HG02623 (cell line): Measurements from ENCODE around the gene SHISA2.

Experiments
- ATAC-seq: cut with Tn5 transposase; IDR thresholded peaks from one replicate; pipeline ENCODE4 v1.9.1; 2021; ENCODE audit warnings: moderate library complexity; ENCODE audit not compliant: unreplicated experiment

Gene SHISA2

DNA sequence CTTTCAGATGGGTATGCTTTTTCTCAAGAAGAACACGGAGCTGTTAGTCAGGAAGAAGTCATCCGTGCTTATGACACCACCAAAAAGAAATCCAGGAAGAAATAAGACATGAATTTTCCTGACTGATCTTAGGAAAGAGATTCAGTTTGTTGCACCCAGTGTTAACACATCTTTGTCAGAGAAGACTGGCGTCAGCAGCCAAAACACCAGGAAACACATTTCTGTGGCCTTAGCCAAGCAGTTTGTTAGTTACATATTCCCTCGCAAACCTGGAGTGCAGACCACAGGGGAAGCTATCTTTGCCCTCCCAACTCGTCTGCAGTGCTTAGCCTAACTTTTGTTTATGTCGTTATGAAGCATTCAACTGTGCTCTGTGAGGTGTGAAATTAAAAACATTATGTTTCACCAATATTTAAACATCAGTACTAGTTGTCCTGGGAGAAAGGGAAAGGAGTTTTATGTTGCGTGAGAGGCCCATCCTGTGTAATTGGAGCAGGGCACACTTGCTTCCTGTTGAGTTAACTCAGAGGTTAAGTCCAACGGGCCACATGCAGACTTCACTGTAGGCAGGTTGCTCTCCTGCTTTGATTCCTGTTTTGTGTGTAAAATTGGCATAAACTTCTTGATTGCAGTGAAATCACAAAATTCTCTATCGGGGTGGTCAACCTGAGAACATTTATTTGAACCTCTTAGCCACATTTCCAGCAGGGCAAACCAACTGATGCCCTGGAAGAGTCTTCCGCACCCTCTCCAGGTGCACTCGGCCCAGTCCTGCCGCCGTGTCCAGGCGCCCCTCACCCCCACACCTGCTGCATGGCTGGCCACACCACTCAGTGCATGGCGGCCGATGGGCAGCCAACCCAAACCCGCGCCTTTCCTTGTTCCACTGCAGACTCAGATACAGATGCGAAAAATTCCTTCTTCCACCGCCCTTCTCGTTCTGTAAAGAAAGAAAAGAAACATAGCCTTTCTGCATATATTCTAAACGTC is 31.6 kb downstream of the SHISA2 start:
- ATAC-seq, result no peak

DNA sequence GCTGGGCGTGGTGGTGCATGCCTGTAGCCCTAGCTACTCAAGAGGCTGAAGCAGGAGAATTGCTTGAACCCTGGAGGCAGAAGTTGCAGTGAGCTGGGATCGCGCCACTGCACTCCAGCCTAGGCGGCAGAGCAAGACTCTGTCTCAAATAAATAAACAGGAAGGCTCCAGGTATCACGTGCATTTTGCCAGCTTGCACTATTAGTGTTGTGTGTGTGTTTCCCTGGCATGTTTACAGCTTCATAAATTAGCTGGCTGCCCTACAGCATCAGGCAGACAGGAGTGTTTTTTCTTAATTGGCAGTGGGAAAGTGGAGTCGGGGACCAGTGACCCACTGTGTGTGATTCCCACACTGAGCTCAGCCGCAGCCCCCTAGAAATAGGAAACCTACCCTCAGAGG is 32.6 kb downstream of the SHISA2 start:
- no peak for ATAC-seq

- no peak for ATAC-seq
These were observed 33.7 kb downstream of the SHISA2 start for GRCh38 chr13:26017932-26018665.

- ATAC-seq, result no peak
These were observed 34.5 kb downstream of the SHISA2 start for GRCh38 chr13:26017196-26017921.

DNA sequence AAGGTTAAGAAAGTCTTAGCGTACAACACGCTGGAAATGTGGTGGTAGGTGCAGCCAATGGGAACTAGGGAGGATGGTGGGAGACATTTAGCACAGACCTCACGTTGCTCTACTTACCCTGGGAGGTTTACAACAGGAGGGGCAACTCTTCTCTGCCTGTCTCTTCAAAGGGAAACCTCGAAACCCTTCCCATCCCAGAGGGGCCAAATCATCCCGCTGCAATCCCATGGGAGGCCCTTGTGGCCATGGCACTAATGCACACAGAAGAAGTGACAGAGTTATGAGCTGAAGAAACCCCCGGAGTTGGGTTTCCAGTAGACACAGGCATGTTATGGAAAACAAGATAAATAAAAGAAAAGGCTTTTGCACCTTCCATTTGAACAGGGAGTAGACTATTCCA is 35.6 kb downstream of the SHISA2 start:
- ATAC-seq, result no peak

GRCh38 chr13:26015271-26016125 is 36.3 kb downstream of the SHISA2 start:
- no peak for ATAC-seq

DNA sequence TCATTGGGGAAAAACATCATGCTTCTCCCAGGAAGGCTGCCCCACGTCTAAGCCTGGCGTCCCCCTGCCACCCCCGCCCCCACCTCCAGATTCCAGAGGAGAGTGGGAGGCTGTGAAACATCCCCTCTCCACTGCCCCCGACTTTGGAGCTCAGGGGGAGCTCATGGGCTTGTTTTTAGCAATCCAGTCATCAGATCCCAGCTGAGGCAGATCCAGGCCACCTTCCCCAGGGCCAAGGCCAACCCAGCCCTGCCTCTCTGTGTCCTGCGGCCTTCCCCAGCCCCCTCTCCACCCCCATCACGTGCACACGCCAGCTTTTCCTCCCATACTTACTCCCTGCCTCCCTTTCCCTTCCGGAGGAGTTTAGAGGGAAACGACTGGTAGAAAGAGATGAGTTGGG is 38.8 kb downstream of the SHISA2 start:
- no peak for ATAC-seq

DNA sequence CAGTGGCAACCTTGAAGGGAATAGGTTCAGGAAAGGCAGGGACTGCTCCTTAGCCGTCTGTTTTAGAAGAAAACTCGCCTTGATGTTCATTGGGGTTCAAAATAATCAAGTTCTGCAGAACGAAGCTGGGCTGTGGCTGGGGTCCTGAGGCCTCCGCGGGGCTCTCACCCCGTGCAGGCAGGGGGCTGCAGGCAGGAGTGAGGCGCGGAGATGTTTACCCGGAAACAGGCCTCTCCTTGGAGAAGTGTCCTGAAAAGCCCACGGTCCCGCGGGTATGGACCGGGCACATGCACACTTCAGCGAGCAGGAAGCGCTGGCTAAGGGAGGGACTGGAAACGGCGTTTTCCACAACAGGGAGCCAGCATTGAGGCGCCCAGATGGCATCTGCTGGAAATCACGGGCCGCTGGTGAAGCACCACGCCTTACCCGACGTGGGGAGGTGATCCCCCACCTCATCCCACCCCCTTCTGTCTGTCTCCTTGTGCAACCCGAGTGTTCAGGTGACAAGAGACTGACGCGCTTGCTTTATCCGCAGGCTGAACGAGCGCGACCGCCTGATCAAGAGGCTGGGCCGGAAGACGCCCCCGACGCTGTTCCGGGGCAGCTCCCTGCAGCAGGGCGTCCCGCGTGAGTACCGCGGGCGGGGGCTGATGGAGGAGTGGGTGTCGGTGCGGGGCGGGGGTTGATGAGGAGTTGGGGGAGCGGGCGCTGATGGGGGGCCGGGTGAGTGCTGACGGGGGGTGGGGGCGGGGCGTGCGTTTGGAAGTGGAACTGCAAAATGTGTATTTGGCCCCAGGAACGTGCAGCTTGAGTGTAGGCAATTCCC is 39.6 kb downstream of the SHISA2 start:
- ATAC-seq, result no peak

DNA sequence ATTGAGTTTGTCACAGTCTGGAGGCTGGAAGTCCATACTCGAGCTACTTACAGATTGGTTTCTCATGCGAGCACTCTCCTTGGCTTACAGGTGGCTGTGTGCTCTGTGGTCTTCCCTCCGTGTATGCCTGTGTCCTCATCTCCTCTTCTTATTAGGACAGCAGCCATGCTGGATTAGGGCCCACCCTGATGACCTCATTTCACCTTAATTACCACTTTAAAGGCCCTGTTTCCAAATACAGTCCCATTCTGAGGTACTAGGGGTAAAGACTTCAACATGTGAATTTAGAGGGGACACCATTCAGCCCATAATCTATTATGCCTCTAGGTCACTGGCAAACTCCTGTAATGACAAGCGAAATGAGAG is 40.6 kb downstream of the SHISA2 start:
- ATAC-seq, result no peak

DNA sequence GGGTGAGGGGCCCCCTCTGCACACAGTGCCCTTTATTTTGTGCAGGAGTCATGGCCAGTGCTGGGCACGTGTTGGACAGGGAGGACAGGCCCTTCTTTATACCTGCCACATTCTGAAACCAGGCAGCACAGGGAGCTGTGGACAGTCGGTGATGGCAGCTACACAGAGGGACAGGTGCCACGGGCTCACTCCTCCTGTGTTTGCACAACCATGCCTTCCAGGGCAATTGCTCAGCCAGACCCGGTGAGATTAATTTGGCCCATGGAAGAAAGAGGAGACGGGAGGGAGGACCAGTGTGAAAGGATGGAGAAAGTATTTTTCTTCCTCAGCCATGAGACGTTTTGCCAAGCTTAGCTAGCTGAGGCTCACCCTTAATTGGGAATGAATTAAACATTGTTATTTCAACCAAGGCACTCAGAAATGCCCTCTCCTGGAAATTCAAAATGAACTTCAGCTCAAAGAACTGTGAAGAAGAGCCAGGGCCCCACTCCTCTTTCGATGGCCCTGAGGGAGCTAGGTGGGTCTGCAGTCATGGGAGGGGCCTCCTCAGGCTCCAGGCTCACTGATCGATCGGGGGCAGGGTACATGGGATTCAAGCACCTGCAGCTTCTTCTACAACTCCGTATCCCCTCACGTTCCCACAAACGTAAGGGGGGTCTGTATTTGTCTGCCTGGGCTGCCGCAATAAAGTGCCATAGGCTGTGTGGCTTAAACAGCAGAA is 41.2 kb downstream of the SHISA2 start:
- no peak for ATAC-seq

- ATAC-seq, result no peak
These were observed 44.3 kb downstream of the SHISA2 start for GRCh38 chr13:26007261-26008125.
